Right lobe of liver (tissue), 6 donors: ENCODE results near the gene PARVG. TPM values are rescaled to one million over a fixed set of nuclear protein-coding genes. Genes with fewer than 3 reads are reported as not detected.

Experiments used
- ATAC-seq, 4 donors: fragments of 200-7000 bp; cut with Tn5 transposase; one replicate each; pipeline ENCODE4 v1.9.1; 2020; ENCODE audit warnings: mild to moderate bottlenecking in 4 of 4, moderate library complexity in 4 of 4
- DNase-seq, 3 donors: peaks; one replicate each; pipeline ENCODE4 v3.0.0-alpha.2; 2020
- H3K27ac ChIP-seq, 3 donors: fragments of 200-600 bp; one replicate each; pipeline ENCODE4 v1.8.0; 2022
- H3K27me3 ChIP-seq, 2 donors: fragments of 200-600 bp; one replicate each; pipeline ENCODE4 v1.8.0; 2022
- H3K36me3 ChIP-seq, 4 donors: fragments of 200-600 bp; sonication (generic) in 1 of 4; one replicate each; pipeline versions ENCODE4 v1.5.1 to v1.8.0; 2017 to 2022; ENCODE audit warnings: control low read depth in 1 of 4
- H3K4me1 ChIP-seq, 4 donors: fragments of 200-600 bp; sonication (generic) in 1 of 4; one replicate each; pipeline versions ENCODE4 v1.5.1 to v1.8.0; 2017 to 2022; ENCODE audit warnings: control low read depth in 1 of 4
- H3K4me3 ChIP-seq, 3 donors: fragments of 200-600 bp; one replicate each; pipeline ENCODE4 v1.8.0; 2022
- H3K9me3 ChIP-seq, 4 donors: fragments of 200-600 bp; sonication (generic) in 1 of 4; one replicate each; pipeline versions ENCODE4 v1.5.1 to v1.8.0; 2017 to 2022; ENCODE audit warnings: control low read depth in 1 of 4
- CTCF ChIP-seq, 4 donors: fragments of 200-600 bp in 3 of 4; fragments of 450-650 bp in 1 of 4; IDR thresholded peaks; one replicate each; pipeline versions ENCODE4 v1.5.1 to v1.8.0; 2016 to 2022; ENCODE audit warnings: antibody characterized with exemption in 4 of 4, mild to moderate bottlenecking in 2 of 4
- POLR2A ChIP-seq: fragments of 450-650 bp; IDR thresholded peaks from one replicate; pipeline ENCODE4 v1.6.1; 2017; ENCODE audit warnings: antibody characterized with exemption, mild to moderate bottlenecking
- WGBS: methylation state at CpG from one replicate; pipeline ENCODE4 v1.1.6; 2018; ENCODE audit warnings: low coverage, low lambda C conversion rate; ENCODE audit not compliant: insufficient coverage; ENCODE audit errors: missing lambda C conversion rate; 5-methylcytosine and 5-hydroxymethylcytosine counted together
- intact Hi-C, 2 donors: fragments of 100-400 bp; cut with DNase I; formaldehyde crosslinking; loops; one replicate each; pipeline versions ENCODE4 v1.11.2 to v1.14.1; 2022
- total RNA-seq, 6 experiments: library from RNA; depleted of rRNA in 2 of 6; stranded (reverse); fragments of >200 nt in 2 of 6; fragmentation: NEBNext Ultra II Directional in 3 of 6; extraction: Animal tissue kit (Norgen Biotek cat#: 25700) in 3 of 6; gene quantifications; one replicate each; pipeline versions ENCODE4 v1.1.0 to v1.2.4, GENCODE V29; 2016 to 2023
- donor health status: DM: no; HTN: yes; CAD: no.
- donor health status: DM: no; HTN: no; CAD: no.
- donor health status: DM: no; HTN: no; CAD: no.
- donor health status: DM: no; HTN: yes; CAD: no.
- donor health status: DM: no; HTN: yes; CAD: no.

The PARVG gene
- total RNA-seq, 6 experiments from 2014 or later = 3.7 to 10.8 (median 7.9) TPM

DNA sequence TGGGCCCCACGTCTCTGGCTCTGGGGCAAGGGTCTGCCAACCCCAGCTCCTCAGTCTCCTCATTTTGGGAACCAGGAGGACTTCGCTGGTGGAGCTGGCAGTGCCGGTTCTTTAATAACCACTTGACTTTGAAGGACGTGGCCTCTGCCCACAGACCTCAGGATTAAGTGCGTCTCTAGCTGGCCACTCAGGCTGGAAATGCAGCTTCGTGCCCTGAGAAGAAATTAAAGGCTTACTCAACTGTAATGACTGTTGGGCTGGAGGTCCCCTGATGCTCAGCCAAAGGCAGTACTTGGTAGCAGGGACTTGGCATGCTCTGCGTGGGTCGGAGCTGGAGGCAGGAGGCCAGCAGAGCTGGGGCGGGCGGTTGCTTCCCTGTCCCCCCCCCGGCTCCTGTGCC lies 16.7 kb upstream of the PARVG start:
- no peak overlapping the region for H3K27ac ChIP-seq
- no peak for ATAC-seq
- H3K27me3 ChIP-seq = no peaks in the 10 kb centered on the region
- H3K9me3 ChIP-seq = no peaks in the 10 kb centered on the region
- no peaks in the 10 kb centered on the region for H3K4me1 ChIP-seq
- no peak overlapping the region for H3K4me3 ChIP-seq
- no peak for TF ChIP-seq CTCF (IDR thresholded peaks at IDR 0.05)
- TF ChIP-seq POLR2A = no peak
- no peak for DNase-seq
- no peaks in the 10 kb centered on the region for H3K36me3 ChIP-seq
- intact Hi-C loops = no loop called here
- WGBS = 57% methylated on average over 3 of the region's 11 CpGs

GRCh38 chr22:44165286-44165874 lies 15.3 kb upstream of the PARVG start:
- H3K9me3 ChIP-seq = no peaks in the 10 kb centered on the region
- TF ChIP-seq POLR2A (no peak), CTCF (IDR thresholded peaks at IDR 0.05) (no peak)
- H3K27me3 ChIP-seq = no peaks in the 10 kb centered on the region
- WGBS = 79% methylated on average over 4 of the region's 15 CpGs
- H3K27ac ChIP-seq = no peak overlapping the region
- no peak overlapping the region for H3K4me3 ChIP-seq
- ATAC-seq (no peak), DNase-seq (no peak)
- intact Hi-C loops = no loop called here
- H3K36me3 ChIP-seq = no peaks in the 10 kb centered on the region
- H3K4me1 ChIP-seq = no peaks in the 10 kb centered on the region

DNA sequence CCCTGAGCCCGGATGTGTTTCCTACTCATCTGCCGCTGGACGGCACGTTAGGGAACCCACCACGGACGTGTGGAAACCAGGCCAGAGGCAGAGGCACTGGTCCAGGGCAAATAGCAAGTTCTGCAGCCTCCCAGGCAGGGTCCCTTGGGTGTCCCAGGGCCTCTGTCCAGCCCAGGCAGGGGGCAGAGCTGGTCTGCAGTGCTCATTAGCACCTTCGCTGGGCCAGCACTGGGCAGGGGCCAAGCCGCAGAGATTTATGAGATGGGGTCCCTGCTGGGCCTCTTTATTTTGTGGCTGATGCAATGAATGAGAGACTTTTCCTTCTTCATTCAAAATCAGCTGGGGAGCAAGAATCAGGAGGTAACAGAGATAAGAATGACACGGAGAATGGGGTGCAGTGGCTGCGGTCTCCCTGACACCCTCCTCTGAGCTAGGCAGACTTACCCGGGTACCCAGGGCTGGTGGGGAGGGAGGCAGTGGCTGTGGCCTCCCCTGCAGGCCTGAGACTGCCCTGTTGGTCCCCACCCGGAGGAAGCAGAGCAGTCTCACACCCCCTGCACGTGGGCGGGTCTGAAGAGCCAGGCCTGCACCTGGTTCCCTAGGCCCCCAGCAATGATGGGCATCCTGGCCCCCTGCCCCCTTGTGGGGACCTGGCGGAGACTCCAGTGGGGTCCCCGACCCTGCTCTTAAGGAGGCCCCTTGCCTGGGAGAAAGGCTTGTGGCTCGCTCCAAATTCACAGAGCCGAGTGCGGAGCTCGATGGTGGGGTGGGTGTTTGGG lies 14.0 kb upstream of the PARVG start:
- intact Hi-C loops = no loop called here
- 77% methylated on average over 6 of the region's 20 CpGs for WGBS
- TF ChIP-seq POLR2A (no peak), CTCF (IDR thresholded peaks at IDR 0.05) (no peak)

DNA sequence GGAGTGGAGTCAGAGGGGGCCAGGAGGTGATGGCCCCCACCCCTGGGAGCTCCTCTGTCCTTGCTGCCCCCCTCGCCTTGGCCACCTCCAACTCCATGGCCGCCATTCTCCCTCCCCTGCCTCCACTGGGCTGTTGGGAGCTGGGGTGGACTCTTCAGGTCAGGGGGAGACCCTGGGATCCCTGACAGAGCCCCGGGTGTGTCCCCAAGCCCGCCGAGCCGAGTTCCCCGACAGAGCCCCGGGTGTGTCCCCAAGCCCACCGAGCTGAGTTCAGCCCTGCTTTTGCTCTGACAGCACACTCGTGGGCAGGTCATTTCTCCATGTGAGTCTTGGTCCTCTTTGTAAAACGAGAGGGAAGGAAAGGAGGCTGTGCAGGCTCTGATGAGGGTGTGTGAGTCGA lies 13.2 kb upstream of the PARVG start:
- DNase-seq (no peak), ATAC-seq (no peak)
- Histone ChIP-seq H3K9me3 (no peaks in the 10 kb centered on the region), H3K4me3 (no peak overlapping the region), H3K4me1 (no peaks in the 10 kb centered on the region), H3K36me3 (no peaks in the 10 kb centered on the region), H3K27me3 (no peaks in the 10 kb centered on the region), H3K27ac (no peak overlapping the region)
- WGBS = 0% methylated on average over 1 of the region's 12 CpGs
- TF ChIP-seq POLR2A (no peak), CTCF (IDR thresholded peaks at IDR 0.05) (no peak)
- intact Hi-C loops = no loop called here

More for the DNA sequence above, 14.0 kb upstream of the PARVG start:
- no peak overlapping the region for H3K4me3 ChIP-seq
- no peaks in the 10 kb centered on the region for H3K36me3 ChIP-seq
- no peaks in the 10 kb centered on the region for H3K4me1 ChIP-seq
- H3K27ac ChIP-seq = no peak overlapping the region
- no peaks in the 10 kb centered on the region for H3K9me3 ChIP-seq
- H3K27me3 ChIP-seq = no peaks in the 10 kb centered on the region
- ATAC-seq = no peak
- DNase-seq = no peak
